ENCODE measurements around the gene INHBB. TPM values are rescaled to one million over a fixed set of nuclear protein-coding genes. Genes with fewer than 3 reads are reported as not detected.

INHBB gene
- total and polyA plus RNA-seq, 8 donors = 0.37 to 7.2 (median 0.89) TPM; not detected in 1

- intact Hi-C loops (cut with DNase I; ENCODE audit: low total_unique reads) = loop anchor here (10.0 kb wide), 1 partner anchor 167 kb away; no protein-coding TSS in a partner anchor
These were observed 11.8 kb downstream of the INHBB start for GRCh38 chr2:120357768-120358167.

GRCh38 chr2:120358734-120359465 is 13.0 kb downstream of the INHBB start:
- no peak for DNase-seq
- Histone ChIP-seq H3K36me3 (no peaks in the 10 kb centered on the region), H3K4me1 (peaks cover 0 to 6% (median 0%) of the 10 kb centered on the region in 4 donors), H3K9me3 (no peaks in the 10 kb centered on the region), H3K27me3 (peaks cover 0 to 30% (median 0%) of the 10 kb centered on the region in 3 donors), H3K4me3 (no peak overlapping the region), H3K27ac (no peak overlapping the region)
- intact Hi-C loops (cut with DNase I; ENCODE audit: low total_unique reads) = loop anchor here (10.0 kb wide), 1 partner anchor 166 kb away; no protein-coding TSS in a partner anchor
- WGBS, 5 donors = 51 to 78% (median 63%) methylated on average over 27 to 28 of the region's 28 CpGs
- TF ChIP-seq POLR2A (IDR thresholded peaks at IDR 0.05) (no peak), POLR2AphosphoS5 (IDR thresholded peaks at IDR 0.05) (no peak), EP300 (IDR thresholded peaks at IDR 0.05) (no peak)
- TF ChIP-seq, protein P1, sequence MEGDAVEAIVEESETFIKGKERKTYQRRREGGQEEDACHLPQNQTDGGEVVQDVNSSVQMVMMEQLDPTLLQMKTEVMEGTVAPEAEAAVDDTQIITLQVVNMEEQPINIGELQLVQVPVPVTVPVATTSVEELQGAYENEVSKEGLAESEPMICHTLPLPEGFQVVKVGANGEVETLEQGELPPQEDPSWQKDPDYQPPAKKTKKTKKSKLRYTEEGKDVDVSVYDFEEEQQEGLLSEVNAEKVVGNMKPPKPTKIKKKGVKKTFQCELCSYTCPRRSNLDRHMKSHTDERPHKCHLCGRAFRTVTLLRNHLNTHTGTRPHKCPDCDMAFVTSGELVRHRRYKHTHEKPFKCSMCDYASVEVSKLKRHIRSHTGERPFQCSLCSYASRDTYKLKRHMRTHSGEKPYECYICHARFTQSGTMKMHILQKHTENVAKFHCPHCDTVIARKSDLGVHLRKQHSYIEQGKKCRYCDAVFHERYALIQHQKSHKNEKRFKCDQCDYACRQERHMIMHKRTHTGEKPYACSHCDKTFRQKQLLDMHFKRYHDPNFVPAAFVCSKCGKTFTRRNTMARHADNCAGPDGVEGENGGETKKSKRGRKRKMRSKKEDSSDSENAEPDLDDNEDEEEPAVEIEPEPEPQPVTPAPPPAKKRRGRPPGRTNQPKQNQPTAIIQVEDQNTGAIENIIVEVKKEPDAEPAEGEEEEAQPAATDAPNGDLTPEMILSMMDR (IDR thresholded peaks at IDR 0.05) = no peak

More at GRCh38 chr2:120357768-120358167, 11.8 kb downstream of the INHBB start:
- no peak overlapping the region for H3K4me3 ChIP-seq
- peaks cover 0 to 30% (median 0%) of the 10 kb centered on the region in 3 donors for H3K27me3 ChIP-seq
- no peaks in the 10 kb centered on the region for H3K36me3 ChIP-seq
- H3K4me1 ChIP-seq = peaks cover 0 to 6% (median 0%) of the 10 kb centered on the region in 4 donors
- no peak for TF ChIP-seq POLR2A (IDR thresholded peaks at IDR 0.05)
- no peak for TF ChIP-seq EP300 (IDR thresholded peaks at IDR 0.05)
- TF ChIP-seq POLR2AphosphoS5 (IDR thresholded peaks at IDR 0.05) = no peak
- TF ChIP-seq, protein P1 (IDR thresholded peaks at IDR 0.05) = no peak
- H3K9me3 ChIP-seq = no peaks in the 10 kb centered on the region
- H3K27ac ChIP-seq = no peak overlapping the region
- 79 to 83% (median 81%) methylated on average over 4 to 6 of the region's 6 CpGs for WGBS, 5 donors
- no peak for DNase-seq

GRCh38 chr2:120360307-120360855 is 14.4 kb downstream of the INHBB start:
- intact Hi-C loops (cut with DNase I; ENCODE audit: low total_unique reads) = no loop called here
- DNase-seq = no peak
- 53 to 80% (median 70%) methylated on average over 3 to 5 of the region's 5 CpGs for WGBS, 5 donors

DNA sequence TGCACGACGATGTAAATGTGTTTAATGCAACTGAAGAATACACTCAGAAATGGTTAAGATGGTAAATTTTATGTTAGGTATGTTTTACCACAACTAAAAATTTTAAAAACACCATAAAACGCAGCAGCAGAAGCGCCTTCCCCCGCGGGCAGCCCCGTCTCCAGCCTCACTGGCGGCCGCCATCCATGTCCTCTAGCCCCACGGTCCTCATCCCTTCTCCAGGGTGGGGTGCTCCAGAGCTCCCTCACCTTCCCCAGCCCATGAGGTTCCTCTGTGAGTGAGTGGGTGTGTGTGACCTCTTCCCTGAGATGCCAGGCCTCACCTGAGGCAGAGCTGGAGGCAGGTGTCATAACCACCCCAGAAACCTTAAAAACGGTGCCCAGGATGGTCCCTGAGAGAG is 17.0 kb downstream of the INHBB start:
- no peak for DNase-seq
- intact Hi-C loops (cut with DNase I; ENCODE audit: low total_unique reads) = no loop called here

More at GRCh38 chr2:120360307-120360855, 14.4 kb downstream of the INHBB start:
- H3K4me3 ChIP-seq = no peak overlapping the region
- peaks cover 0 to 6% (median 0%) of the 10 kb centered on the region in 4 donors for H3K4me1 ChIP-seq
- H3K27me3 ChIP-seq = peaks cover 0 to 27% (median 0%) of the 10 kb centered on the region in 3 donors
- no peak overlapping the region for H3K27ac ChIP-seq
- H3K36me3 ChIP-seq = no peaks in the 10 kb centered on the region
- H3K9me3 ChIP-seq = no peaks in the 10 kb centered on the region
- TF ChIP-seq EP300 (IDR thresholded peaks at IDR 0.05) (no peak), POLR2A (IDR thresholded peaks at IDR 0.05) (no peak), POLR2AphosphoS5 (IDR thresholded peaks at IDR 0.05) (no peak)
- TF ChIP-seq, protein P1 (IDR thresholded peaks at IDR 0.05) = no peak

More for the DNA sequence above, 17.0 kb downstream of the INHBB start:
- TF ChIP-seq POLR2AphosphoS5 (IDR thresholded peaks at IDR 0.05) = no peak
- TF ChIP-seq, protein P1 (IDR thresholded peaks at IDR 0.05) = no peak
- no peak for TF ChIP-seq EP300 (IDR thresholded peaks at IDR 0.05)
- no peak for TF ChIP-seq POLR2A (IDR thresholded peaks at IDR 0.05)
- 92 to 97% (median 96%) methylated on average over 10 to 11 of the region's 11 CpGs for WGBS, 5 donors
- H3K36me3 ChIP-seq = no peaks in the 10 kb centered on the region
- no peak overlapping the region for H3K27ac ChIP-seq
- no peak overlapping the region for H3K4me3 ChIP-seq
- H3K9me3 ChIP-seq = no peaks in the 10 kb centered on the region
- H3K4me1 ChIP-seq = peaks cover 0 to 6% (median 0%) of the 10 kb centered on the region in 4 donors
- peaks cover 0 to 6% (median 0%) of the 10 kb centered on the region in 3 donors for H3K27me3 ChIP-seq

Data from stomach (tissue), 9 donors.